Renal cortex interstitium (tissue), 15 donors: Measurements from ENCODE around the gene SLC9A5. TPM values are rescaled to one million over a fixed set of nuclear protein-coding genes. Genes with fewer than 3 reads are reported as not detected.

Experiments
- DNase-seq, 11 donors: peaks; one replicate each; pipeline ENCODE4 v3.0.0-alpha.2; 2013; ENCODE audit warnings: low read depth in 9 of 11, low spot score in 4 of 11; ENCODE audit errors: extremely low read depth in 1 of 11
- long read RNA-seq, 16 experiments: transcript quantifications; one replicate each; lab custom pipeline, GENCODE V29; 2026
- polyA plus RNA-seq, 3 donors: library from polyadenylated mRNA; unstranded; fragments of 120-200 nt; gene quantifications; one replicate each; pipeline ENCODE4 v1.2.1, GENCODE V29; 2013; ENCODE audit not compliant: insufficient read length in 3 of 3

SLC9A5 gene, protein sequence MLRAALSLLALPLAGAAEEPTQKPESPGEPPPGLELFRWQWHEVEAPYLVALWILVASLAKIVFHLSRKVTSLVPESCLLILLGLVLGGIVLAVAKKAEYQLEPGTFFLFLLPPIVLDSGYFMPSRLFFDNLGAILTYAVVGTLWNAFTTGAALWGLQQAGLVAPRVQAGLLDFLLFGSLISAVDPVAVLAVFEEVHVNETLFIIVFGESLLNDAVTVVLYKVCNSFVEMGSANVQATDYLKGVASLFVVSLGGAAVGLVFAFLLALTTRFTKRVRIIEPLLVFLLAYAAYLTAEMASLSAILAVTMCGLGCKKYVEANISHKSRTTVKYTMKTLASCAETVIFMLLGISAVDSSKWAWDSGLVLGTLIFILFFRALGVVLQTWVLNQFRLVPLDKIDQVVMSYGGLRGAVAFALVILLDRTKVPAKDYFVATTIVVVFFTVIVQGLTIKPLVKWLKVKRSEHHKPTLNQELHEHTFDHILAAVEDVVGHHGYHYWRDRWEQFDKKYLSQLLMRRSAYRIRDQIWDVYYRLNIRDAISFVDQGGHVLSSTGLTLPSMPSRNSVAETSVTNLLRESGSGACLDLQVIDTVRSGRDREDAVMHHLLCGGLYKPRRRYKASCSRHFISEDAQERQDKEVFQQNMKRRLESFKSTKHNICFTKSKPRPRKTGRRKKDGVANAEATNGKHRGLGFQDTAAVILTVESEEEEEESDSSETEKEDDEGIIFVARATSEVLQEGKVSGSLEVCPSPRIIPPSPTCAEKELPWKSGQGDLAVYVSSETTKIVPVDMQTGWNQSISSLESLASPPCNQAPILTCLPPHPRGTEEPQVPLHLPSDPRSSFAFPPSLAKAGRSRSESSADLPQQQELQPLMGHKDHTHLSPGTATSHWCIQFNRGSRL
- 1 to 10 TPM; 3.4 to 5.5 (median 3.9) TPM for polyA plus RNA-seq
- long read RNA-seq, donor 1, result 0 reads
- long read RNA-seq, donor 2, partial matches to known transcripts, result 6 of 6 reads
- long read RNA-seq, donor 2, other reads (novel, unspliced or antisense), result 0 of 6 reads
- long read RNA-seq, donor 3, result 0 reads
- long read RNA-seq, donor 4, result 0 reads
- long read RNA-seq, donor 5, result 0 reads
- long read RNA-seq, donor 6, result 0 reads
- long read RNA-seq, donor 7, result 0 reads
- long read RNA-seq, donor 8, result 0 reads
- long read RNA-seq, donor 9, partial matches to known transcripts, result 14 of 14 reads
- long read RNA-seq, donor 9, other reads (novel, unspliced or antisense), result 0 of 14 reads
- long read RNA-seq, donor 10, result 0 reads
- long read RNA-seq, donor 11, result 0 reads
- long read RNA-seq, donor 12, result 0 reads
- long read RNA-seq, donor 13, result 0 reads
- long read RNA-seq, donor 14, result 0 reads
- long read RNA-seq, donor 15, result 0 reads
- long read RNA-seq, donor 16, result 0 reads

DNA sequence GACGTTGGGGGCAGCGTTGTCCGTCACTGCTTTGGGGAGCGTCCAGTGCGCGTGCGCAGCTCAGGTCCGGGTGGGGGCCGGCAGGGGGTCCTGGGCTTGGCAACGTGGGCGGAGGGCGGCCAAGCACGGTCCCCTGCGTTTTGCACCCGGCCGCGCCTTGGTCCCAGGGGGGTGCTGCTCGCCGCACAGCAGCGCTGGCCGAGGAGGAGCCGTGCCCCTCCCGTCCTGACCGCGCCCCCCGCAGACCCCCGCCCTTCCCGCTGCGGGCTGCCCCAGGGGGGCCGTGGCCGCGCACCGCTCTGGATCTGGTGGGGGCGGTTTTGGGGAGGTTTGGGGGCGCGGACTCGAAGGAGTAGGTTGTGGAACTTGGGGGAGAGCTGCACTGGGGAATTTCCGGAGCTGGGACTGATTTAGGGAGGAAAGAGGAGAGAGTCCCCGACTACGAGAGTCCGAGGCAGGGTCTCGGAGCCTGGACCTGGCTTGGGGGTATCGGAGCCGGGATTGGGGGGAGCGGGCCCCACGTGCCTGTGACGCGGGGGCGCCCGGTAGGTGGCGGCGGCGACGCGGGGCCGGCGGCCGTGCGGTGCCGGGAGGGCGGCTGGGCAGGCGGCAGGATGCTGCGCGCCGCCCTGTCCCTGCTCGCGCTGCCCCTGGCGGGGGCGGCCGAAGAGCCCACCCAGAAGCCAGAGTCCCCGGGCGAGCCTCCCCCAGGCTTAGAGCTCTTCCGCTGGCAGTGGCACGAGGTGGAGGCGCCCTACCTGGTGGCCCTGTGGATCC is at the start of gene SLC9A5:
Gene SLC9A5, plus strand, starts transcription at position 579 of the 777 bp plus-strand sequence. Its CDS starts 36 bp downstream, at position 615.
- DNase-seq, result peak in 1 of 11 donors; percentile 19

DNA sequence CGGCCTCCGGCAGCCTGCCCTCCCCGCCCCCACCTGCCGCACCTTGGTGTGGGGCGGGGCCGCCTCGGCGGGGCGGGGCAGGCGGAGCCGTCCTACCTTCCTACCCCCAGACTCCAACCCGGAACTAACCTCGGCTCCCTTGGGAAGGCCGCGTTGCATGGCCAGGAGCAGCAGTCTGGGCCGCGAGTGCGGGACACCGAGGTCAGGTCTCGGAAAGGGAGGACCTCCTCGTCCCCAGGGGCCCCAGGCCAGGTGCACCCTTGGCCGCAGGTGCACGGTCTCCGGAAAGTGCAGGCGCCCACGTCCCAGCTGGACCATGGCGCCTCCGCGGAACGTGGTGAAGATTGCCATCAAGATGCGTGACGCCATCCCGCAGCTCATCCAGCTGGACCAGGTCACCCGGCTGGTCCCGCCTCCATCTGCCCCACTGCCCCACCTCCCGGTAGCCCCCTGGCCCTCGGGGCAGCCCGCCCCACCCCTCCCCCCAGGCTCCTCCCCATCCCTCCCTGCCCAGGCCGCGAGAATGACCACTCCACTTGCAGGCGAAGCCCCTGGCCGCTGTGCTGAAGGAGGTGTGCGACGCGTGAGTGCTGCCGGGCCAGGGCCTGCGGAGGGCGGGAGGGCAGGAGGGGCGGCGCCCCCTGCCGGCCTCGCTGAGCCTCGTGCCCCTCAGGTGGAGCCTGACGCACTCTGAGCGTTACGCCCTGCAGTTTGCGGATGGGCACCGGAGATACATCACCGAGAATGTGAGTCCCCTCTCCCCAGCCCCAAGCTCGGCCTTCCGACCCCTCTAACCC is 49.6 kb upstream of the SLC9A5 start, which contains the start of gene ELMO3:
Gene ELMO3, plus strand, starts transcription at position 121 of the 797 bp plus-strand sequence. Its CDS starts 196 bp downstream, at position 317.
- DNase-seq, result no peak

DNA sequence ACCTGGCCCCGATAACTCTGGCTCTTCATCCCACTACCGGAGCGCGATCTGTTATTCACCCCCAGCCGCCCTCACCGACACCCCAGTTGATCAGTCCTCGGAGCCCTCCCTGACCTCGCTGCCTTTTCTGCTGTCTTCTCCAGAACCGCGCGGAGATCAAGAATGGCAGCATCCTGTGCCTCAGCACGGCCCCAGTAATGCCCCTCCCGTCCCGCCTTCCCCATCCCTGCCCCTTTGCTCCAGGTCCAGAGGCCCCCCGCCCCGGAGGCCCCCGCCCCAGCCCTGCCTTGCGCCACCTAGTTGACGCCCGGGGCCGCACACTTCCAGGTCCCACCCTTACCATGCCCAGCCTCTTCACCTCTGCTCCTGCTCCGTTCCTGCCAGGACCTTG is 49.0 kb upstream of the SLC9A5 start:
- no peak for DNase-seq

DNA sequence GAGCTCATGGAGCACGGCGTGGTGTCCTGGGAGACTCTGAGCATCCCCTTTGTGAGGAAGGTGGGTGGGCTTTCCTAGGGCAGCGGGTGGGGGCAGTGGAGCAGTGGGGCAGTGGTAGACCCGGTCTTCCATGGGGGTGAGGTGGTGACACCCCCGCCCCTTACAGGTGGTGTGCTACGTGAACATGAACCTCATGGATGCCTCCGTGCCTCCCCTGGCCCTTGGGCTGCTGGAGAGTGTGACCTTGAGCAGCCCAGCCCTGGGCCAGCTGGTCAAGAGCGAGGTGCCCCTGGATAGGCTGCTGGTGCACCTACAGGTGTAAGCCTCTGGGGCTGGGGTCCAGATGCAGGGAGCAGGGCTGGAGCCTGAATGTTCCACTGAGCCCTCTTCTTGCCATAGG is 48.3 kb upstream of the SLC9A5 start:
- no peak for DNase-seq

DNA sequence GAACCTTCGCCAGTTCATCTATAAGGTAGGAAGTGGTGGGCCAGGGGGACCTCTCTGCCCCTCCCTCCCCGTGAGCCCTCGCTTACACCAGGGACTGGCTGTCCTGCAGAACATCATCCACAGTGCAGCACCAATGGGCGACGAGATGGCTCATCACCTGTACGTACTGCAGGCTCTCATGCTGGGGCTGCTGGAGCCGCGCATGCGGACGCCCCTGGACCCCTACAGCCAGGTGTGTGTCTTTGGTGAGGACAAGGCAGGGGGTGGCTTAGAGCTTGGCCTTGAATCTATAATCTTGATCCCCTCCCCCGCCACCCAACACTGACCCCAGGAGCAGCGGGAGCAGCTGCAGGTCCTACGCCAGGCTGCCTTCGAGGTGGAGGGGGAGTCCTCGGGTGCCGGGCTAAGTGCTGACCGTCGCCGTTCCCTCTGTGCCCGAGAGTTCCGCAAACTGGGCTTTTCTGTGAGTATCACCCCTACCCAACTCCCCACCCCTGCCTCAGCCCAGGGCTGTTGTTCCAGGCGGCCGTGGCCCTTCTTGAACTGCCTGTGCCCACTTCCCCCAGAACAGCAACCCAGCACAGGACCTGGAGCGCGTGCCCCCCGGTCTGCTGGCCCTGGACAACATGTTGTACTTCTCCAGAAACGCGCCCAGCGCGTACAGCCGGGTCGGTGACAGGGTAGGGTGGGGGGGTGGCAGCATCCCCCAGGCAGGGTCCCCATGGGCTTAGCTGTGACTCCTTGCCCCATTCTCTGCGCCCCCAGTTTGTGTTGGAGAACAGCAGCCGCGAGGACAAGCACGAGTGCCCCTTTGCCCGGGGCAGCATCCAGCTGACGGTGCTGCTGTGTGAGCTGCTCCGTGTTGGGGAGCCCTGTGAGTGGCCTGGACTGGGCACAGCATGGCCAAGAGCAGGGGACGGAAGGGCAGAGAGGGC is 47.1 kb upstream of the SLC9A5 start:
- DNase-seq, result no peak

DNA sequence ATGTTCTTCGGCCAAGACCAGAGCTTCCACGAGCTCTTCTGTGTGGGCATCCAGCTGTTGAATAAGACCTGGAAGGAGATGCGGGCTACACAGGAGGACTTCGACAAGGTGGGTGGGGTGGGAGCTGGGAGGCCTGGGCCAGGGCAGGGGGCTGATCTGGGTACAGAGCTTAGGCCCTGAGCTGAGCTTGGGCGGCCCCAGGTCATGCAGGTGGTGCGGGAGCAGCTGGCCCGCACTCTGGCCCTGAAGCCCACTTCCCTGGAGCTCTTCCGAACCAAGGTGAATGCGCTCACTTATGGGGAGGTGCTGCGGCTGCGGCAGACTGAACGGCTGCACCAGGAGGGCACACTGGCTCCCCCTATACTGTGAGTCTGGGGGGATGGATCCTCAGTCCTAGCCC is 46.4 kb upstream of the SLC9A5 start:
- DNase-seq, result no peak

DNA sequence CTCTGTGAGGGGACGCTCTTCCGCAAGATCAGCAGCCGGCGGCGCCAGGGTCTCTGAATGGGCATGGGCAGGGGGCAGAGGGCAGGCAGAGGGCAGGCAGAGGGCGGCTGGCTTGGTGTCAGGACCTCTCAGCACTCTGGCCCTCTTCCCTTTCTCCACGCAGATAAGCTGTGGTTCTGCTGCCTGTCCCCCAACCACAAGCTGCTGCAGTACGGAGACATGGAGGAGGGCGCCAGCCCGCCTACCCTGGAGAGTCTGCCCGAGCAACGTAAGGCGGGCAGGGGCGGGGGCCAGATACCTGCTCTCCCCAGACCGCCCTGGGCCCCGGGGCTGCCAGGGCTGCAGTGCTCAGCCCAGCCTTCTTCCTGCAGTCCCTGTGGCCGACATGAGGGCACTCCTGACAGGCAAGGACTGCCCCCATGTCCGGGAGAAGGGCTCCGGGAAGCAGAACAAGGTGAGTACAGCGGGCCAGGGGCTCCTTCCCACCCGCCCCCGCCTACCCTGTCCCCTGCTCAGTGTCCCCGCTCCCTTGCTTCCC is 45.8 kb upstream of the SLC9A5 start:
- DNase-seq, result no peak

DNA sequence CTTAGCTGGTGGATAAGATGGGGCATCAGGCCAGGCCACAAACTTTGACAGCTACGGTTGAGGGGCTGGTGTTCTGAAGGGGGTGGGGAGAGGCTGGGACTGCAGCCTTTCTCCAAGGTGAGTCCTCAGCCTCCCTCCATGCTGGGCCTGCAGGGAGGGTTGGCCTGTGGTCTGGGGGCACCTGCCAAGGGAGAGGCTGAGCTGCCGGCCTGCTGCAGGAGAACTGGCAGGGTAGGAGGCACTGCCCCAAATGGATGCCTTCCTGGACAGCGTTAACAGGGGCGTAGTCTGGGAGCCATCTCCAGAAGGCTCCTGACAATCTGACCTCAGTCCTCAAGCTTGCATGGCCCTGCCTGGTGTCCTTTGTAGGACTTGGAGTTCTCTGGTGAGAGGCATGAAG is 44.7 kb upstream of the SLC9A5 start:
- no peak for DNase-seq

DNA sequence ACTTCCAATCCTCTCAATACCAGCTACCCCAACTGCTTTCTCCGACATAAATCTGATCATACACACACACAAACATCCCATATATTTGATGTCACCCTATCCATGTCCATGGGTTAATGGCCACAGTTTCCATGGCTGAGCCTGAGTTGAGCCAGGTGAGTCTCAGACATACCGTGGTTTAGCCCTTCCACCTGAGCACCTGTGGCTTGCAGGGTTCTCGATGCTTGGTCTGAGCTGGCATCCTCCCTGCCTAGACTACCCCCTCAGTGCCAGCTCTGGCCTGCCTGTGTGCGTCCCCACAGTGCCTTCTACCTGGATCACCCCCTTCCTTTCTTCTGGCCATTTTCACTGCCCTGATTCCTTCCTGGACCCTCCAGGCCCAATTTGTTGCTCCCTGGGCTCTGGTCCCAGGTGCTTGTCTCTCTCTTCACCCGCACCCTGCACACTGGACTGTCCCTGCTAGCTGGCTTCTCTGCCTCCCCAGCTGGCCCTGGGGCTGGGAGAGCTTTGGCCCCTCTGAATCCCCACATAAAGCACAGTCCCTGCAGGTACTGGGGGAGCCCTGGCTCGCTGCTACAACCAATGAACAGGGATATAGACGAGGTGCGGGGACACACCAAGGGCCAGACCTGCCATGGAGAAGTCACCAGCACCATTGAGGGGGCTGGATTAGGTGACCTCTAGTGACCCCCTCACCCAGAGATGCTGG is 42.5 kb upstream of the SLC9A5 start:
- DNase-seq, result no peak

DNA sequence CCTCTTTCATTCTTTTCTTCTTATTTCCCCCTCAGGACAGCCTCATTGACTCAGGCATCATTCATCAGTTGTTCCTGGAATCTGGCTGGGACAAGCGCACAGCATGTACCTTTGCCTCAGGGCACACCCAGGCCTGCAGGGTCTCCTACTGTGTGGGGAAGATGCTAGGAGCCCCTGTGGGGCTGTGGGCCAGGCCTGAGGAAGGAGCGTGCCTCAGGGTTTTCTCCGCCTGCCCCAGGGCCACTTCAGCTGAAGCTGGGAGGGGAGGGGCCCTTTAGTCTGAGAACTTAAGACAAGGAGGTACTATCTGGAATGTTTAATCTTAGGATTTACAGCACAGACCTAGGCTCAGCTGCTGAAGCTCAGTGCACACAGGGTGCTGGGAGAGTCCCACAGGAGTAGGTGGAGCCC is 41.9 kb upstream of the SLC9A5 start:
- DNase-seq, result no peak

DNA sequence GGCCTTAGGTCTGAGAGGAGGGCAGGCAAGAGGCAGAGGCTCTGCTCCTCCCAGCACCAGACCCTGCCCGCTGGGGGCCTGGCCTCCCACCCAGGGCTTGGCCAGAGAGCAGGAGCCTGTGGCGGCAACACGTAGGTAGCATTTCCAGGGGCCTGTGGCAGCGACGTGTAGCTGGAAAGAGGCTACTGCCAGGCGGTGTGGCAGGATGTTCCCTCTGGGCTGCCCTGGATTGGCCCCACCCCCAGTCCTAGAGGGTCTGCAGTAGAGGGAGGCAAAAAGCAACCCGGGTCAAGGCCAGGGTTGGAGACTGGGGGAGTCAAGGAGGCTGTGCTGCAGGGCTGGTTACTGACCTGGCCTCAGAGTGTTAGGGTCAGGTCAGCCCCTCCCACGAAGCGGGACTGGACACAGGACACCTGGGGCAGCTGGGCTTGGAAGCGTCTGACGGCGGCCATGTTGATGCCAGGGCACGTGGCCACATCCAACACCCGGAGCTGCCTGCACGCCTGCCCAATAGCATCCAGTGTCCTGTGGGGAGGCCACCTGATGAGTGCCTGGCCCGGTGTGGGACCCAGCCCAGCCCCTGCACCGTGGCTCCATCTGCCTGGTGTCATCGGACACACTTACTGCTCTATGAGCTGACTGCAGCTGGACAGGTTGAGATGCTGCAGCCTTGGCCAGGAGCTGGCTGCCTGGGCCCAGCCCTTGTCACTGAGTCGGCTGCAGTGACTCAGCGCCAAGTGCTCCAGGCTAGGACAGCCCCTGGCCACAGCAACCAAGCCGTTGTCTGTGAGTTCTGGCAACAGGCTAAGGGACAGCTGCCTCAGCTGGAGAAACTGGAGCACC is 41.3 kb upstream of the SLC9A5 start:
- no peak for DNase-seq

DNA sequence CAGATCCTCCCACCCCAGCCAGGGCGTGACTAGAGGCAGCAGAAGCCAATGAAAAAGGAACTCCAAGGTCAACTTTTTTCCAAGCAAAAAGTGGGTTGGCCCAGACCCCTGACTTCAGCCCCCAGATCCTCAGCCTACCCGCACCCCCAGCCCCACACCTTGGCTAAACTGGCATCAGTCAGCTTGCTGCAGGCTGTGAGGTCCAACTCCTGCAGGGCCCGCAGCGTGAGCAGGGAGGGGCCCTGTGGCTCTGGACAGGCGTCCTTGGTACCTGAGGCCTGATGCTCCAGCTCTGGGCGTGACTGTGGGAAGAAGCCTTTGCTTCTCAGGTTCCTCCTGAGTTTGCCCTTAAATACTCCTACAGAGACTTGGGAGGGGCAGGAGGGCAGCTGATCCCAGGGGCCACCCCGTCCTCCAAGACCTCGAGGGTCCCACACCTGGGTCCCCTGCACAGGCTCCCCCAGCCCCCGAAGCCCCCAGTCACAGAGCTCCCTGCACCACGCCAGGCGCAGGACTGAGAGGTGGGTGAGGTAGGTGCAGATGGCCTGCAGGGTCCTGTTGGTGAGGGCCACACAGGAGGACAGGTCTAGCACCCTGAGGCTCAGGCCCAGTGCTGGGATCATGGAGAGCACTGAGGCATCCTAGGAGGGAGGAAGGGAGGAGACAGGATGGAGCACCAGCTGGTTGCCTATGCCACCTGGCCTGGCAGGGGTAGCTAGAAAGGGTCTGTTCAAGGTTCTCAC is 40.5 kb upstream of the SLC9A5 start:
- DNase-seq, result no peak

DNA sequence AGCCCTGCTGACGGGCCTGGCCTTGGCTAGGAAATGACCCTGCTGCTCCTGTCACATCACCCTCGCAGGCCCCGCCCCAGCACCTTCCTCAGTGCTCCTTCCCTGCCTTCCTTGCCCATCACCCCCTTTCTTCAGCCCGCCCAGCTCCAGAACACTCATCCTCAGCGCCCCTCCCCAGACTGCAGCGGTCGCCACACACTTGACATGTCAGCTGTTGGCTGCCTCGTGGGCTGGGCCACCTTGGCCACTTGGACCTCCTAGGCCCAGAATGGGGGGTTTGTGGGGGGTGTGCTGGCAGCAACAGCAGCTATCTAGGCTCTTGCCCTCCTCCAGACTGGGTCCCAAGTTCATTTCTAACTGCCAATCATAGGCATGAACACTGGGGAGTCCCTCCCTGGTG is 39.2 kb upstream of the SLC9A5 start:
- no peak for DNase-seq
